MM.1S (cell line): ENCODE results near the gene AFG3L2.

ENCODE experiments used
- DNase-seq: peaks from one replicate; pipeline ENCODE4 v3.0.0-alpha.2; 2015
- H2AFZ ChIP-seq: fragments of 300-600 bp; sonication (generic); 2 replicates; pipeline ENCODE4 v1.6.0; 2016; ENCODE audit warnings: antibody characterized with exemption, low read length
- H3F3A ChIP-seq: fragments of 300-600 bp; sonication (generic); 2 replicates; pipeline ENCODE4 v1.6.1; 2016; ENCODE audit warnings: mild to moderate bottlenecking, antibody characterized with exemption, low read length, moderate library complexity, mixed read lengths; ENCODE audit not compliant: insufficient read depth
- H3K27ac ChIP-seq: fragments of 300-600 bp; sonication (generic); 2 replicates; pipeline ENCODE4 v1.5.1; 2016; ENCODE audit warnings: mild to moderate bottlenecking, low read length
- H3K27me3 ChIP-seq: fragments of 300-600 bp; sonication (generic); replicated peaks from 2 replicates; pipeline ENCODE4 v1.6.0; 2016; ENCODE audit warnings: low read length; ENCODE audit not compliant: insufficient read depth
- H3K36me3 ChIP-seq: fragments of 300-600 bp; sonication (generic); replicated peaks from 2 replicates; pipeline ENCODE4 v1.6.1; 2016; ENCODE audit warnings: mild to moderate bottlenecking, low read length, mixed read lengths; ENCODE audit not compliant: insufficient read depth
- H3K4me1 ChIP-seq: fragments of 300-600 bp; sonication (generic); 2 replicates; pipeline ENCODE4 v1.6.1; 2016; ENCODE audit warnings: low read length, mixed read lengths
- H3K4me2 ChIP-seq: fragments of 300-600 bp; sonication (generic); 2 replicates; pipeline ENCODE4 v1.6.0; 2016; ENCODE audit warnings: low read depth, low read length
- H3K4me3 ChIP-seq: fragments of 300-600 bp; sonication (generic); 2 replicates; pipeline ENCODE4 v1.5.1; 2016; ENCODE audit warnings: low read length, mixed read lengths
- H3K79me2 ChIP-seq: fragments of 300-600 bp; sonication (generic); 2 replicates; pipeline ENCODE4 v1.6.1; 2016; ENCODE audit warnings: mixed run types, low read length, mixed read lengths
- H3K9ac ChIP-seq: fragments of 300-600 bp; sonication (generic); 2 replicates; pipeline ENCODE4 v1.6.1; 2016; ENCODE audit warnings: low read length, mixed read lengths
- H3K9me2 ChIP-seq: fragments of 300-600 bp; sonication (generic); replicated peaks from 2 replicates; pipeline ENCODE4 v1.6.1; 2016; ENCODE audit warnings: mild to moderate bottlenecking, low read length, mixed read lengths; ENCODE audit not compliant: insufficient read depth
- H3K9me3 ChIP-seq: fragments of 300-600 bp; sonication (generic); replicated peaks from 2 replicates; pipeline ENCODE4 v1.6.1; 2016; ENCODE audit warnings: mild to moderate bottlenecking, low read length, mixed read lengths; ENCODE audit not compliant: insufficient read depth
- H4K20me1 ChIP-seq: fragments of 300-600 bp; sonication (generic); 2 replicates; pipeline ENCODE4 v1.6.1; 2016; ENCODE audit warnings: mild to moderate bottlenecking, low read length, moderate library complexity, mixed read lengths; ENCODE audit not compliant: insufficient read depth
- CTCF ChIP-seq: fragments of 300-600 bp; sonication (generic); IDR thresholded peaks from 2 replicates; pipeline ENCODE4 v1.5.1; 2016; ENCODE audit warnings: antibody characterized with exemption, low read length, mixed read lengths
- EZH2 ChIP-seq: fragments of 300-600 bp; sonication (generic); optimal IDR thresholded peaks from 2 replicates; pipeline ENCODE3; 2017; ENCODE audit warnings: low read depth, mild to moderate bottlenecking, antibody characterized with exemption, low read length, mixed read lengths
- EZH2phosphoT487 ChIP-seq: fragments of 300-600 bp; sonication (generic); IDR thresholded peaks from 2 replicates; pipeline ENCODE4 v1.6.1; 2018; ENCODE audit warnings: antibody characterized with exemption, low read length

Gene AFG3L2

GRCh38 chr18:12420821-12421421 lies 43.9 kb upstream of the AFG3L2 start:
- H2AFZ ChIP-seq: no peak overlapping the region
- H3K27me3 ChIP-seq: no peaks in the 10 kb centered on the region
- no peak overlapping the region for H3K4me2 ChIP-seq
- DNase-seq: no peak
- no peaks in the 10 kb centered on the region for H3K9me3 ChIP-seq
- no peaks in the 10 kb centered on the region for H3K9me2 ChIP-seq
- no peaks in the 10 kb centered on the region for H3K4me1 ChIP-seq
- no peaks in the 10 kb centered on the region for H3K36me3 ChIP-seq
- H3K79me2 ChIP-seq: no peaks in the 10 kb centered on the region
- H3K4me3 ChIP-seq: no peak overlapping the region
- H3K27ac ChIP-seq: no peak overlapping the region
- H4K20me1 ChIP-seq: no peaks in the 10 kb centered on the region
- H3K9ac ChIP-seq: no peak overlapping the region
- no peak for TF ChIP-seq EZH2phosphoT487
- no peak for TF ChIP-seq CTCF
- no peak for TF ChIP-seq EZH2
- H3F3A ChIP-seq: no peaks in the 10 kb centered on the region

- no peaks in the 10 kb centered on the region for H3K79me2 ChIP-seq
- H3K4me2 ChIP-seq: no peak overlapping the region
- no peaks in the 10 kb centered on the region for H3K9me2 ChIP-seq
- no peak for DNase-seq
- H3K9me3 ChIP-seq: no peaks in the 10 kb centered on the region
- no peaks in the 10 kb centered on the region for H4K20me1 ChIP-seq
- H2AFZ ChIP-seq: no peak overlapping the region
- H3K4me3 ChIP-seq: no peak overlapping the region
- no peaks in the 10 kb centered on the region for H3F3A ChIP-seq
- H3K27me3 ChIP-seq: no peaks in the 10 kb centered on the region
- no peak overlapping the region for H3K27ac ChIP-seq
- no peaks in the 10 kb centered on the region for H3K4me1 ChIP-seq
- no peaks in the 10 kb centered on the region for H3K36me3 ChIP-seq
- H3K9ac ChIP-seq: no peak overlapping the region
- TF ChIP-seq EZH2: no peak
- no peak for TF ChIP-seq EZH2phosphoT487
- no peak for TF ChIP-seq CTCF
Measured at GRCh38 chr18:12417687-12418086, 40.7 kb upstream of the AFG3L2 start.

- H3K4me2 ChIP-seq: no peak overlapping the region
- no peaks in the 10 kb centered on the region for H3K79me2 ChIP-seq
- H2AFZ ChIP-seq: no peak overlapping the region
- no peaks in the 10 kb centered on the region for H3F3A ChIP-seq
- H3K36me3 ChIP-seq: no peaks in the 10 kb centered on the region
- H3K4me1 ChIP-seq: no peaks in the 10 kb centered on the region
- DNase-seq: no peak
- no peaks in the 10 kb centered on the region for H3K9me2 ChIP-seq
- H3K27ac ChIP-seq: no peak overlapping the region
- H3K9me3 ChIP-seq: no peaks in the 10 kb centered on the region
- TF ChIP-seq EZH2phosphoT487 (no peak), EZH2 (no peak), CTCF (no peak)
- H3K4me3 ChIP-seq: no peak overlapping the region
- H4K20me1 ChIP-seq: no peaks in the 10 kb centered on the region
- H3K9ac ChIP-seq: no peak overlapping the region
- H3K27me3 ChIP-seq: no peaks in the 10 kb centered on the region
Measured at GRCh38 chr18:12416098-12416729, 39.2 kb upstream of the AFG3L2 start.
